ENCODE measurements around the gene RPP38. TPM values are rescaled to one million over a fixed set of nuclear protein-coding genes. Genes with fewer than 3 reads are reported as not detected.

RPP38 gene
- total RNA-seq, 1 donor from 2014 or later: 5.2 TPM

DNA sequence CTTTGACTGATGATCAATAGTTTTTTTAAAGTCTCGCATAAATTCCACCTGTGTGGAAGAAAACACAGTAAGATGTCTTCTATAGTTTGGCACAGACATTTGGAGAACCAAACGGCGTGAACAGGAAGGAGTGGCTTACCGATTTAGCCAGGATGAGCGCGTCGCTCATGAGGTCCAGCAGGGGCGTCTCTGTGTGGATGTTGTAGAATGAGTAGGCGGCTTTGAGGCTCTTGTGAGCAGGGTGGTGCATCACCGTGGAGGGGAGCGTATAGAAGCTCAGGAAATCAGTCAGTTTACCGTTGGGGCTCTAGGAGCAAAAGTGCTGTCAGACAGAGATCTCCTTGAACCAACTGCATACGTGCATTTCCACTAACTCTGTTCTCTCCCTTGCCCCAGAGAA lies 15.5 kb downstream of the RPP38 start:
- DNase-seq: no peak

- no peak for DNase-seq
Measured at GRCh38 chr10:15113766-15114165, 16.6 kb downstream of the RPP38 start.

DNA sequence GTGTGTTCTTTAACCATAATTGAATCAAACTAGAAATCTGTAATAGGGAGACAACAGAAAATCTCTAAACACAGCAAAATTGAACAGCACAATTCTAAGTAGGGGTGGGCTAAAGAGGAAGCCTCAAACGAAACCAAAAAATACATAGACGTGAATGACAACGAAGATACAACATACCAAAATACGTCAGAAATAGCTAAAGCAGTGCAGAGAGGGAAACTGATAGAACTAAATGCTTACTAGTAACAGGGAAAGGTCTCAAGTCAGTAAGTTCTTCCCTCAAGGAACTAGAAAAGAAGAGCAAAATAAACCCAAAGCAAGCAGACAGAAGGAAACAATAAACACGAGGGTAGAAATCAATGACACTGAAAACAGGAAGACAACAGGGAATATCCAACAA lies 19.1 kb downstream of the RPP38 start:
- DNase-seq: no peak

DNA sequence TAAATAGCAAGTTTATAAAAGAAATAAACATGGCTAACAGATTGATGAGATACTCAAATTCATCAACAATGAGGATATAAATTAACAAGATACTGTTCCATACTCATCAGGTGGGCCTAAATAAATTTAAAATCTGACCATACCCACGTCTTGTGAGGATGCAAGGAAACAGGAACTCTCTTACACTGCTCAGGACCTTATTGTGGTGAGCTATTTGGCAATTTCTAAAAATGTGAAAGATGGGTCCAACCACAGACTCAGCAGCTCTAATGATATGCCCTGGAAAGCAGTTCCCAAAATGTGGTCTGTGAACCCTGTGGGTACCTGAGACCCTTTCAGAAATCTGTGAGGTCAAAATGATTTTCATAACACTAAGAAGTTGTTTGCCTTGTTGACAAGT lies 21.5 kb downstream of the RPP38 start:
- DNase-seq: no peak

- DNase-seq: no peak
Measured at GRCh38 chr10:15120523-15120922, 23.4 kb downstream of the RPP38 start.

DNA sequence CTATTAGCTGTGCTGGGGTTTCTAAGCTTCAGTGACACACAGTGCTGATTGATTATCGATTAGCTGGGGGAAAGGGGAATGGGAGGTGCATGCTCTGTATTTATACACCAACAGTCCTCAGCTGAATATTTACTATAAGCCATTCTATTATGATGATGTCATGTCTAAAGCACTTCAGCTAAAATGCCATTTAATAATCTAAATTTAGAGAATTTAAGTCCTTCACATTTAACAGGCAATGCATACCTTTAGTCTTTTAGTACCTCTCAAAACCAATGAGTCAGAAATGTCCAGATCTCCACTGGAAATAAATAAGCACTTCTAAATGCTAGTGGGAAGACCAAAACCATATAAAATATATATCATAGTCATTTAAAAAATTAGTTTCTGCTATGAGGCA lies 24.6 kb downstream of the RPP38 start:
- DNase-seq: no peak

- DNase-seq: no peak
Measured at GRCh38 chr10:15122477-15123030, 25.4 kb downstream of the RPP38 start.

DNA sequence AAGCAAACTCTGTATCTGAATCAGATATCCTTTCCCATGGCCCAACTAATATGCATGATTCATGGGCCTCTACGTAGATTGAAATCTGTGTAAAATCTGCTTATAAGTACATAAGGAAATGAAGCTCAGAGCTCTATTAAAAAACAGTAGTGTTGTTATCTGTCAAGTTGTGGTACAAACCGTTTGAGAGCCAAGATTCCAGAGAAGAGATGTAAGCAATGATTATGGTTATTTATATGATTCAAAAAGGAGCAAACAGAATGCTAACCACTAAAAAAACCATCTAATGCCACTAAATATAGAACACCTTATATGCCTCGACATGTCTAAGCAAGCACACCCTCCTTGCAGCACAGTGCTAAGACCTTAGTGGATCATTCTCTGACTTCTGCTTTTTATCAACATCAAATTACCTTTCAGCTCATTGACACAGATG lies 26.6 kb downstream of the RPP38 start:
- DNase-seq: no peak

DNA sequence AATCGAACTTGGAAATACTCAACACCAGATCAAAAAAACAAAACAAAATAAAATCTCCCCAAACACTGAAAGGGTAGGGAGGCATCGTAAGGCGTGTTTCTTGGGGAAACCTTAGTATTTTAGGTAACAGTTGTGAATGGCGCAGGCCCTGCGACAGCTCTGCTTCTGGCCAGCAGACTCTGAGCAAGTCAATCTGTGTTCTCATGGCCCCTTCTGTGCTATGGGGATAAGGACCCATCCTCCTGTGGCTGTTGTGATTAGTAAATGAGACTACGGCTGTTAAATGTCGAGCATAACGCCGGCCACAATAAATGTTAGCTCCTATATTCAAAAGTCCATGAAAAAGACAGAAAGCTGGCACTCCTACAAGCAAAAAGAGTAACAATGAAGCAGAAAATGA lies 27.0 kb downstream of the RPP38 start:
- DNase-seq: no peak

GRCh38 chr10:15124908-15125307 lies 27.8 kb downstream of the RPP38 start:
- no peak for DNase-seq

DNA sequence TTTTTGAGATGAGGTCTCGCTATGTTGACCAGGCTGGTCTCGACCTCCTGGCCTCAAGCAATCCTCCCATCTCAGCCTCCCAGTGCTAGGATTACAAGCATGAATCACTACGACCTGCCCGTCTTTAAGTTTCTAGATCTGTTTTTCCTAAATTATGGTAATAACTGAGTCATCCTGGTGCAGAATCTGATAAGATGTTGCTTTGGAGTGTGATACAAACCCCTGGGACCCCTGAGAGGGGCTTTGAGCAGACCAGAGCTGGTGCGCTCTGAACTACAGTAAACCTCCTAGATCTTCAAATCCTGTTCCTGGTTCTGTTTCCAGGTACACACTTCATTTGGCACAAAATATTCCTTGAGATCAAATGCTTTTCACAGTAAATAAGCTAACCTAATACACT lies 34.2 kb downstream of the RPP38 start:
- no peak for DNase-seq

GRCh38 chr10:15136129-15137035 lies 39.2 kb downstream of the RPP38 start:
- no peak for DNase-seq

GRCh38 chr10:15137036-15137359 lies 39.8 kb downstream of the RPP38 start:
- DNase-seq: no peak

DNA sequence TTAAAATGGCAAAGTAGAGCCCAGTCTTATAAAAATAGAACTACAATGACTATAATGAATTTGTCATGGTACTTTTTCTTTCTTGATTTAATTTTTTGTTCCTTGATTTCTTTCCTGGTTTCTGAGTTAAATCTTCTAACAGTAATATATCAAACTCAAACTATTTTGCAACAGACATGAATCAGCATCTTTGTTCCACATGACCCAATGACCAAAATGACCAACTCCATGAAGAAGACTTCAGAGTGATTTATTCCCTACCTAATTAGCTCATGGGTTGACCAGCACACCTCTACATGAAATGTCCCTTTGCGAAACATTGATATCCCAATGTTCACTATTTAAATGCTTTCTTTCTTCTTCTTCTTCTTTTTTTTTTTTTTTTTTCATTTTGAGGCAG lies 40.5 kb downstream of the RPP38 start:
- no peak for DNase-seq

DNA sequence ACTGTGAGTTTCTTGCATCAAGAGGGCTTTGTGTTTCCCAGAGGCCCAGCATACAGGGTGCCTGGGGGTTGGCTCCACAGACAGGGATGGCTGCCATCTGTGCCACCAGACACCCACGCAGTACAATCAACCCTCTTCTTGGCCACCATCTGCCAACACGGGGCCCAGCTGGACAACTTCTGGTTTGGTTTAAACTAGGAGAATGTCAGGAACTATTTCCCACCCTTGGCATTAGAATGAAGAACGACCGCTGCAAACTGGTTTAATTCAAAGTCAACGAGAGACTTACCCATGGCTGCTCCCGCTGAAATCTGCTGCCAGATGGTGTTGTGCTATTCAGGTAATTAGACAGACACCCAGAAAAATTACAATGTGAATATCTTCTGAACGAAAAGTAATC lies 43.5 kb downstream of the RPP38 start:
- no peak for DNase-seq

- no peak for DNase-seq
Measured at GRCh38 chr10:15141136-15142054, 44.2 kb downstream of the RPP38 start.

- no peak for DNase-seq
Measured at GRCh38 chr10:15144788-15145187, 47.6 kb downstream of the RPP38 start.

GRCh38 chr10:15146366-15146765 lies 49.2 kb downstream of the RPP38 start:
- DNase-seq: no peak

DNA sequence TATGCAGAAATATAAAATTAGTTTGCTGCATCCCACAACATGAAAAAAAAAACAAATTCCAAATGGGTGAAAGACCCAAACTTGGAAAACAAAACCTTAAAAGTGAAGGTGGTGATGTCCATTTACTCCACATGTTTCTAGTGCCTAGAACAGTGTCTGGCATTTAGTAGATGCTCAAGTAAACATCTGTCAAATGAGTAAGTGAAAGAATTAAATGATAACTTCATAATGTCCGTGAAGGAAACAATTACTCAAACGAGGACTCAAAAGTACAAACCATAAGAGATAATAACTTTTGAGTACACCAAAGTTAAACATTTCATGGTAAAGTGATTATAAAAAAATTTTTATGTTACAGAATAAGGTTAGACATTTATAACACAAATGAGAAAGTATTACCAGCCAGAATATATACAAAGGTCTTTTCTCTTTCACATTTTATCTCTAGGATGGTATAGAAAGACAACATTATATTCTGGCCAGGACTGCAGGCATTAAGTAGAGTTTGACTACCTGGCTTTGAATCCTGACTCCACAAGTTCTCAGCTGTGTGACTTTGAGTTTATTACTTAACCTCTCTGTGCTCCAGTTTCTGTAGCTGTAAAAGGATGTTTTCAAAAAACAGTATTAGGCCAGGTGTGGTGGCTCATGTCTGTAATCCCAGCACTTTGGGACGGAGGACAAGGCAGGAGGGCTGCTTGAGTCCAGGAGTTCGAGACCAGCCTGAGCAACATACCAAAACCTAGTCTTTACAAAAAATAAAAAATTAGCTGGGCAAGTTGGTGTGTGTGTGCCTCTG lies 50.6 kb downstream of the RPP38 start:
- no peak for DNase-seq

GRCh38 chr10:15149042-15149771 lies 52.1 kb downstream of the RPP38 start:
- DNase-seq: no peak

DNA sequence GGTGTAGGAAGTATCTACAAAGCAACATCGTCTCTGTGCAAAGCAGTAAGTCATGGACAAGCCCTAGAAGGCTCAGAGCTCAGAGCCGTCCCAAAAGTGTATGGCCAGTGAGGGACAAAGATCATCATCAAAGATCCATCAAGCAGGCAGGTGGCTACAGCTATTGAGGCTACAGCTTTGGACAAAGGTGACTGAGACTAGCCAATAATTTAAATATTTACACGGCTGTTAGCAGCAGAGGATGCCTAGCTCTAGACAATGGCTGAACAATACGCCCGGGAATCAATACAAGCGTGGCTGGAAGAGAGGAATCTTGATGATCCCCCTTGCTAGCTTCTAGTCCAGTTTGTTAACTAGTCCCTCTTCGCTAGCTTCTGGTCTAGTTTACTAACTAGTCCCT lies 53.4 kb downstream of the RPP38 start:
- DNase-seq: no peak

- DNase-seq: no peak
Measured at GRCh38 chr10:15152556-15152955, 55.4 kb downstream of the RPP38 start.

Data from skin of body (tissue), 2 donors.